SU-DHL-6 (cell line): ENCODE data around the gene FRY.

Experiments
- H2AFZ ChIP-seq: fragments of 200-600 bp; sonication (generic); 2 replicates; pipeline ENCODE4 v1.6.1; 2014; ENCODE audit warnings: low read depth, mild to moderate bottlenecking, moderate library complexity, mixed read lengths, antibody characterized with exemption, low read length; ENCODE audit not compliant: severe bottlenecking
- H3F3A ChIP-seq: fragments of 200-600 bp; shearing (Covaris generic); 2 replicates; pipeline ENCODE4 v1.6.0; 2016; ENCODE audit warnings: antibody characterized with exemption, mild to moderate bottlenecking; ENCODE audit not compliant: insufficient read depth
- H3K27ac ChIP-seq: fragments of 200-600 bp; sonication (generic); 2 replicates; pipeline ENCODE4 v1.5.1; 2016; ENCODE audit warnings: low read depth, mild to moderate bottlenecking, low read length, moderate library complexity, mixed read lengths
- H3K27me3 ChIP-seq: fragments of 200-600 bp; sonication (generic), shearing (Covaris generic); 2 replicates; pipeline ENCODE4 v1.6.0; 2014; ENCODE audit warnings: mild to moderate bottlenecking, low read length
- H3K36me3 ChIP-seq: fragments of 200-600 bp; sonication (generic); 2 replicates; pipeline ENCODE4 v1.6.1; 2014; ENCODE audit warnings: mild to moderate bottlenecking, low read length, mixed read lengths
- H3K4me2 ChIP-seq: fragments of 300-600, 200-600 bp; shearing (Covaris generic), sonication (generic); 2 replicates; pipeline ENCODE4 v1.6.0; 2014; ENCODE audit warnings: low read length, low read depth, mild to moderate bottlenecking; ENCODE audit not compliant: poor library complexity, severe bottlenecking
- H3K4me3 ChIP-seq: fragments of 200-600 bp; sonication (generic); 2 replicates; pipeline ENCODE4 v1.5.1; 2014; ENCODE audit warnings: antibody characterized with exemption, low read length, mild to moderate bottlenecking, mixed read lengths; ENCODE audit not compliant: insufficient read depth, poor library complexity, severe bottlenecking
- H3K79me2 ChIP-seq: fragments of 200-600 bp; sonication (generic); 2 replicates; pipeline ENCODE4 v1.6.1; 2014; ENCODE audit warnings: mild to moderate bottlenecking, low read length, moderate library complexity; ENCODE audit not compliant: insufficient read depth
- H3K9ac ChIP-seq: fragments of 200-600 bp; sonication (generic); 2 replicates; pipeline ENCODE4 v1.7.0; 2014; ENCODE audit warnings: mild to moderate bottlenecking, low read length
- H3K9me2 ChIP-seq: fragments of 200-600 bp; sonication (generic); replicated peaks from 2 replicates; pipeline ENCODE4 v1.6.1; 2014; ENCODE audit warnings: low read length; ENCODE audit not compliant: insufficient read depth
- H3K9me3 ChIP-seq: fragments of 200-600 bp; sonication (generic); 2 replicates; pipeline ENCODE4 v1.6.1; 2014; ENCODE audit warnings: low read length, mixed read lengths; ENCODE audit not compliant: insufficient read depth
- H4K20me1 ChIP-seq: fragments of 200-600 bp; sonication (generic); 2 replicates; pipeline ENCODE4 v1.6.1; 2014; ENCODE audit warnings: low read depth, mild to moderate bottlenecking, antibody characterized with exemption, low read length, moderate library complexity, mixed read lengths
- CTCF ChIP-seq: fragments of 200-600 bp; sonication (generic); IDR thresholded peaks from one replicate; pipeline ENCODE4 v1.5.1; 2017; ENCODE audit warnings: antibody characterized with exemption, mild to moderate bottlenecking, low read length, moderate library complexity; ENCODE audit not compliant: insufficient read depth, poor library complexity, severe bottlenecking
- EZH2phosphoT487 ChIP-seq: fragments of 200-600 bp; sonication (generic), shearing (Covaris generic); conservative IDR thresholded peaks from 2 replicates; pipeline ENCODE4 v1.6.1; 2018; ENCODE audit warnings: mild to moderate bottlenecking, antibody characterized with exemption, low read length, moderate library complexity, mixed read lengths

FRY gene

GRCh38 chr13:32305646-32306045 is 274.1 kb downstream of the FRY start:
- Histone ChIP-seq H3K79me2 (no peaks in the 10 kb centered on the region), H3K9ac (no peak overlapping the region), H3K9me3 (no peaks in the 10 kb centered on the region), H3K4me2 (no peak overlapping the region), H4K20me1 (no peaks in the 10 kb centered on the region), H3K4me3 (no peak overlapping the region), H3K27ac (no peak overlapping the region), H3K27me3 (no peaks in the 10 kb centered on the region), H3F3A (no peaks in the 10 kb centered on the region), H3K36me3 (no peaks in the 10 kb centered on the region), H3K9me2 (no peaks in the 10 kb centered on the region), H2AFZ (no peak overlapping the region)
- TF ChIP-seq CTCF (no peak), EZH2phosphoT487 (no peak)

- H3F3A ChIP-seq: no peaks in the 10 kb centered on the region; the same call in 1 of the 2 replicates
- H3K9me3 ChIP-seq: no peaks in the 10 kb centered on the region
- H3K27ac ChIP-seq: no peak overlapping the region
- no peak for TF ChIP-seq EZH2phosphoT487
- no peak for TF ChIP-seq CTCF
- peak overlapping the region; percentile 14 for H3K4me2 ChIP-seq
- no peaks in the 10 kb centered on the region for H3K27me3 ChIP-seq
- H3K79me2 ChIP-seq: no peaks in the 10 kb centered on the region
- H3K36me3 ChIP-seq: no peaks in the 10 kb centered on the region
- no peak overlapping the region for H3K4me3 ChIP-seq
- H2AFZ ChIP-seq: peak overlapping the region; percentile 59
- H3K9ac ChIP-seq: no peak overlapping the region
- H3K9me2 ChIP-seq: no peaks in the 10 kb centered on the region
- H4K20me1 ChIP-seq: no peaks in the 10 kb centered on the region
Observed at GRCh38 chr13:32309312-32310133, 277.9 kb downstream of the FRY start.

- H3K9me2 ChIP-seq: no peaks in the 10 kb centered on the region
- H3K79me2 ChIP-seq: no peaks in the 10 kb centered on the region
- H3F3A ChIP-seq: no peaks in the 10 kb centered on the region; the same call in 1 of the 2 replicates
- H3K9ac ChIP-seq: no peak overlapping the region
- no peaks in the 10 kb centered on the region for H3K9me3 ChIP-seq
- no peaks in the 10 kb centered on the region for H3K27me3 ChIP-seq
- TF ChIP-seq CTCF (peak; percentile 73), EZH2phosphoT487 (no peak)
- H3K27ac ChIP-seq: no peak overlapping the region
- H3K4me2 ChIP-seq: peak overlapping the region; percentile 14
- no peaks in the 10 kb centered on the region for H4K20me1 ChIP-seq
- peak overlapping the region; percentile 59 for H2AFZ ChIP-seq
- no peaks in the 10 kb centered on the region for H3K36me3 ChIP-seq
- H3K4me3 ChIP-seq: no peak overlapping the region
Observed at GRCh38 chr13:32310134-32310706, 278.6 kb downstream of the FRY start.
